22Rv1 (cell line): Measurements from ENCODE around the gene PARVB.

ENCODE experiments used
- CTCF ChIP-seq: fragments of 450-650 bp; IDR thresholded peaks from 2 replicates; pipeline ENCODE4 v1.5.1; 2017; ENCODE audit warnings: mild to moderate bottlenecking
- ZFX ChIP-seq: fragments of 450-650 bp; IDR thresholded peaks from 2 replicates; pipeline ENCODE4 v1.6.1; 2017; ENCODE audit warnings: antibody characterized with exemption, borderline replicate concordance

- TF ChIP-seq CTCF = no peak
- TF ChIP-seq ZFX = no peak
Measured at GRCh38 chr22:44180706-44181032, 156.6 kb downstream of the PARVB start, which contains the start of gene PARVG.
